Measurements from ENCODE around the gene CYP2B6. TPM values are rescaled to one million over a fixed set of nuclear protein-coding genes. Genes with fewer than 3 reads are reported as not detected.
"Not testable (repeated sequence)": the region's sequence is repeated elsewhere in the genome, so short reads cannot be mapped to it uniquely, and the experiment has no call there.

The CYP2B6 gene
- total and polyA plus RNA-seq, 2 experiments from 2014 or later: 3.9 to 8.4 TPM

DNA sequence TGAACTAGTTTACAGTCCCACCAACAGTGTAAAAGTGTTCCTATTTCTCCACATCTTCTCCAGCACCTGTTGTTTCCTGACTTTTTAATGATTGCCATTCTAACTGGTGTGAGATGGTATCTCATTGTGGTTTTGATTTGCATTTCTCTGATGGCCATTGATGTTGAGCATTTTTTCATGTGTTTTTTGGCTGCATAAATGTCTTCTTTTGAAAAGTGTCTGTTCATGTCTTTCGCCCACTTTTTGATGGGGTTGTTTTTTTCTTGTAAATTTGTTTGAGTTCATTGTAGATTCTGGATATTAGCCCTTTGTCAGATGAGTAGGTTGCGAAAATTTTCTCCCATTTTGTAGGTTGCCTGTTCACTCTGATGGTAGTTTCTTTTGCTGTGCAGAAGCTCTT is 7.9 kb downstream of the CYP2B6 start:
- not testable (repeated sequence) for H3K27ac ChIP-seq (ENCODE audit: low read depth); H3K4me3 Mint-ChIP-seq; H3K36me3 ChIP-seq (ENCODE audit: insufficient read depth); H3K27ac Mint-ChIP-seq; H3K4me1 ChIP-seq (ENCODE audit: insufficient read depth); H3K4me3 ChIP-seq; H3K27me3 ChIP-seq (ENCODE audit: insufficient read depth); H2AFZ ChIP-seq; H3K27me3 Mint-ChIP-seq (ENCODE audit: insufficient read depth, low read depth, poor library complexity); H3K9me2 ChIP-seq (ENCODE audit: insufficient read depth); H4K20me1 ChIP-seq (replicated peaks; ENCODE audit: insufficient read depth); DNase-seq (ENCODE audit: low spot score); H3K4me1 Mint-ChIP-seq; H3K36me3 Mint-ChIP-seq (ENCODE audit: low read depth); H3K79me2 ChIP-seq (replicated peaks; ENCODE audit: insufficient read depth); H3K4me2 ChIP-seq; ATAC-seq; H3F3A ChIP-seq (replicated peaks; ENCODE audit: low read depth)
- H3K9me3 Mint-ChIP-seq: peaks cover 17% of the 10 kb centered on the region

DNA sequence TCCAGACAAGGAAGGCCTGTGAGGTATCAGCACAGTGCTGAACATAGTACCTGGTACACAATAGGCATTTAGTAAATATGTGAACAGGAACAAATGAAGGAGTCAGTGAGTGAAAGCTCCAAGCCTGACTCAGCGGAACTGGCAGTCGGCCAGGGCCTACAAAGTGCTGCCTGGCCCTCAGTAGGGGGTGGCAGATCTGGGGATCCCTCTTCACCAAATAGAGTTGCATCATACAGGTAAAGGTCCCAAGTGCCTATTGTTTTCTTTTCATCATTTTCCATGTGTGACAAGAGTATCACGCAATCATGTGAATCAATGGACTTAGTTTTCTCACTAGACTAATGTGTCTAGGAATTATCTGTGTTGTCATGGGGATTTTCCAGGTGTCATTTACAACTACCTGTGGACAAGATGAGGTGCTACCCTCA is 9.2 kb downstream of the CYP2B6 start:
- H3K4me1 Mint-ChIP-seq: peaks cover 6% of the 10 kb centered on the region
- DNase-seq (ENCODE audit: low spot score): no peak
- Histone ChIP-seq H3K4me3 (no peak overlapping the region), H4K20me1 (replicated peaks; ENCODE audit: insufficient read depth) (no peaks in the 10 kb centered on the region), H3K27ac (ENCODE audit: low read depth) (no peak overlapping the region), H3K27me3 (ENCODE audit: insufficient read depth) (no peaks in the 10 kb centered on the region), H3K4me1 (ENCODE audit: insufficient read depth) (peaks cover 8% of the 10 kb centered on the region), H3K9me2 (ENCODE audit: insufficient read depth) (no peaks in the 10 kb centered on the region), H3F3A (replicated peaks; ENCODE audit: low read depth) (no peaks in the 10 kb centered on the region), H3K4me2 (no peak overlapping the region), H3K79me2 (replicated peaks; ENCODE audit: insufficient read depth) (no peaks in the 10 kb centered on the region), H3K36me3 (ENCODE audit: insufficient read depth) (no peaks in the 10 kb centered on the region), H2AFZ (no peak overlapping the region)
- H3K36me3 Mint-ChIP-seq (ENCODE audit: low read depth): peaks cover 4% of the 10 kb centered on the region
- no peak for ATAC-seq
- peaks cover 17% of the 10 kb centered on the region for H3K9me3 Mint-ChIP-seq
- no peak overlapping the region for H3K4me3 Mint-ChIP-seq
- TF ChIP-seq NANOG (IDR thresholded peaks at IDR 0.05; ENCODE audit: borderline replicate concordance) (no peak), POLR2AphosphoS5 (IDR thresholded peaks at IDR 0.05; ENCODE audit: low read depth) (no peak), EZH2phosphoT487 (IDR thresholded peaks at IDR 0.05; ENCODE audit: unreplicated experiment) (no peak), EZH2 (IDR thresholded peaks at IDR 0.05; ENCODE audit: low read depth, unreplicated experiment) (no peak), STAT1 (IDR thresholded peaks at IDR 0.05; ENCODE audit: unreplicated experiment) (no peak), ZNF114 (CRISPR knock-in tag; IDR thresholded peaks at IDR 0.05) (no peak), ZNF331 (CRISPR knock-in tag; IDR thresholded peaks at IDR 0.05; ENCODE audit: low read depth) (no peak), JUNB (IDR thresholded peaks at IDR 0.05; ENCODE audit: unreplicated experiment) (no peak), CREB1 (CRISPR knock-in tag; IDR thresholded peaks at IDR 0.05; ENCODE audit: low read depth) (no peak)
- TF ChIP-seq, protein P1, sequence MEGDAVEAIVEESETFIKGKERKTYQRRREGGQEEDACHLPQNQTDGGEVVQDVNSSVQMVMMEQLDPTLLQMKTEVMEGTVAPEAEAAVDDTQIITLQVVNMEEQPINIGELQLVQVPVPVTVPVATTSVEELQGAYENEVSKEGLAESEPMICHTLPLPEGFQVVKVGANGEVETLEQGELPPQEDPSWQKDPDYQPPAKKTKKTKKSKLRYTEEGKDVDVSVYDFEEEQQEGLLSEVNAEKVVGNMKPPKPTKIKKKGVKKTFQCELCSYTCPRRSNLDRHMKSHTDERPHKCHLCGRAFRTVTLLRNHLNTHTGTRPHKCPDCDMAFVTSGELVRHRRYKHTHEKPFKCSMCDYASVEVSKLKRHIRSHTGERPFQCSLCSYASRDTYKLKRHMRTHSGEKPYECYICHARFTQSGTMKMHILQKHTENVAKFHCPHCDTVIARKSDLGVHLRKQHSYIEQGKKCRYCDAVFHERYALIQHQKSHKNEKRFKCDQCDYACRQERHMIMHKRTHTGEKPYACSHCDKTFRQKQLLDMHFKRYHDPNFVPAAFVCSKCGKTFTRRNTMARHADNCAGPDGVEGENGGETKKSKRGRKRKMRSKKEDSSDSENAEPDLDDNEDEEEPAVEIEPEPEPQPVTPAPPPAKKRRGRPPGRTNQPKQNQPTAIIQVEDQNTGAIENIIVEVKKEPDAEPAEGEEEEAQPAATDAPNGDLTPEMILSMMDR (conservative IDR thresholded peaks at IDR 0.05; ENCODE audit: low read depth in 2 of 2): no peak
- TF ChIP-seq, protein P2, sequence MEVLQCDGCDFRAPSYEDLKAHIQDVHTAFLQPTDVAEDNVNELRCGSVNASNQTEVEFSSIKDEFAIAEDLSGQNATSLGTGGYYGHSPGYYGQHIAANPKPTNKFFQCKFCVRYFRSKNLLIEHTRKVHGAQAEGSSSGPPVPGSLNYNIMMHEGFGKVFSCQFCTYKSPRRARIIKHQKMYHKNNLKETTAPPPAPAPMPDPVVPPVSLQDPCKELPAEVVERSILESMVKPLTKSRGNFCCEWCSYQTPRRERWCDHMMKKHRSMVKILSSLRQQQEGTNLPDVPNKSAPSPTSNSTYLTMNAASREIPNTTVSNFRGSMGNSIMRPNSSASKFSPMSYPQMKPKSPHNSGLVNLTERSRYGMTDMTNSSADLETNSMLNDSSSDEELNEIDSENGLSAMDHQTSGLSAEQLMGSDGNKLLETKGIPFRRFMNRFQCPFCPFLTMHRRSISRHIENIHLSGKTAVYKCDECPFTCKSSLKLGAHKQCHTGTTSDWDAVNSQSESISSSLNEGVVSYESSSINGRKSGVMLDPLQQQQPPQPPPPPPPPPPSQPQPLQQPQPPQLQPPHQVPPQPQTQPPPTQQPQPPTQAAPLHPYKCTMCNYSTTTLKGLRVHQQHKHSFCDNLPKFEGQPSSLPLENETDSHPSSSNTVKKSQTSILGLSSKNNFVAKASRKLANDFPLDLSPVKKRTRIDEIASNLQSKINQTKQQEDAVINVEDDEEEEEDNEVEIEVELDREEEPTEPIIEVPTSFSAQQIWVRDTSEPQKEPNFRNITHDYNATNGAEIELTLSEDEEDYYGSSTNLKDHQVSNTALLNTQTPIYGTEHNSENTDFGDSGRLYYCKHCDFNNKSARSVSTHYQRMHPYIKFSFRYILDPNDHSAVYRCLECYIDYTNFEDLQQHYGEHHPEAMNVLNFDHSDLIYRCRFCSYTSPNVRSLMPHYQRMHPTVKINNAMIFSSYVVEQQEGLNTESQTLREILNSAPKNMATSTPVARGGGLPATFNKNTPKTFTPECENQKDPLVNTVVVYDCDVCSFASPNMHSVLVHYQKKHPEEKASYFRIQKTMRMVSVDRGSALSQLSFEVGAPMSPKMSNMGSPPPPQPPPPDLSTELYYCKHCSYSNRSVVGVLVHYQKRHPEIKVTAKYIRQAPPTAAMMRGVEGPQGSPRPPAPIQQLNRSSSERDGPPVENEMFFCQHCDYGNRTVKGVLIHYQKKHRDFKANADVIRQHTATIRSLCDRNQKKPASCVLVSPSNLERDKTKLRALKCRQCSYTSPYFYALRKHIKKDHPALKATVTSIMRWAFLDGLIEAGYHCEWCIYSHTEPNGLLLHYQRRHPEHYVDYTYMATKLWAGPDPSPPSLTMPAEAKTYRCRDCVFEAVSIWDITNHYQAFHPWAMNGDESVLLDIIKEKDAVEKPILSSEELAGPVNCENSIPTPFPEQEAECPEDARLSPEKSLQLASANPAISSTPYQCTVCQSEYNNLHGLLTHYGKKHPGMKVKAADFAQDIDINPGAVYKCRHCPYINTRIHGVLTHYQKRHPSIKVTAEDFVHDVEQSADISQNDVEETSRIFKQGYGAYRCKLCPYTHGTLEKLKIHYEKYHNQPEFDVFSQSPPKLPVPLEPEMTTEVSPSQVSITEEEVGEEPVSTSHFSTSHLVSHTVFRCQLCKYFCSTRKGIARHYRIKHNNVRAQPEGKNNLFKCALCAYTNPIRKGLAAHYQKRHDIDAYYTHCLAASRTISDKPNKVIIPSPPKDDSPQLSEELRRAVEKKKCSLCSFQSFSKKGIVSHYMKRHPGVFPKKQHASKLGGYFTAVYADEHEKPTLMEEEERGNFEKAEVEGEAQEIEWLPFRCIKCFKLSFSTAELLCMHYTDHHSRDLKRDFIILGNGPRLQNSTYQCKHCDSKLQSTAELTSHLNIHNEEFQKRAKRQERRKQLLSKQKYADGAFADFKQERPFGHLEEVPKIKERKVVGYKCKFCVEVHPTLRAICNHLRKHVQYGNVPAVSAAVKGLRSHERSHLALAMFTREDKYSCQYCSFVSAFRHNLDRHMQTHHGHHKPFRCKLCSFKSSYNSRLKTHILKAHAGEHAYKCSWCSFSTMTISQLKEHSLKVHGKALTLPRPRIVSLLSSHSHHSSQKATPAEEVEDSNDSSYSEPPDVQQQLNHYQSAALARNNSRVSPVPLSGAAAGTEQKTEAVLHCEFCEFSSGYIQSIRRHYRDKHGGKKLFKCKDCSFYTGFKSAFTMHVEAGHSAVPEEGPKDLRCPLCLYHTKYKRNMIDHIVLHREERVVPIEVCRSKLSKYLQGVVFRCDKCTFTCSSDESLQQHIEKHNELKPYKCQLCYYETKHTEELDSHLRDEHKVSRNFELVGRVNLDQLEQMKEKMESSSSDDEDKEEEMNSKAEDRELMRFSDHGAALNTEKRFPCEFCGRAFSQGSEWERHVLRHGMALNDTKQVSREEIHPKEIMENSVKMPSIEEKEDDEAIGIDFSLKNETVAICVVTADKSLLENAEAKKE (CRISPR knock-in tag; IDR thresholded peaks at IDR 0.05): no peak
- TF ChIP-seq, protein P3, sequence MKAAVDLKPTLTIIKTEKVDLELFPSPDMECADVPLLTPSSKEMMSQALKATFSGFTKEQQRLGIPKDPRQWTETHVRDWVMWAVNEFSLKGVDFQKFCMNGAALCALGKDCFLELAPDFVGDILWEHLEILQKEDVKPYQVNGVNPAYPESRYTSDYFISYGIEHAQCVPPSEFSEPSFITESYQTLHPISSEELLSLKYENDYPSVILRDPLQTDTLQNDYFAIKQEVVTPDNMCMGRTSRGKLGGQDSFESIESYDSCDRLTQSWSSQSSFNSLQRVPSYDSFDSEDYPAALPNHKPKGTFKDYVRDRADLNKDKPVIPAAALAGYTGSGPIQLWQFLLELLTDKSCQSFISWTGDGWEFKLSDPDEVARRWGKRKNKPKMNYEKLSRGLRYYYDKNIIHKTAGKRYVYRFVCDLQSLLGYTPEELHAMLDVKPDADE (IDR thresholded peaks at IDR 0.05): no peak
- H3K27ac Mint-ChIP-seq: no peak overlapping the region
- H3K27me3 Mint-ChIP-seq (ENCODE audit: insufficient read depth, low read depth, poor library complexity): peaks cover 6% of the 10 kb centered on the region
